ENCODE measurements around the gene RFNG. TPM values are rescaled to one million over a fixed set of nuclear protein-coding genes. Genes with fewer than 3 reads are reported as not detected.

RFNG gene
- total RNA-seq, 1 experiment from 2014 or later, result 43.0 TPM

DNA sequence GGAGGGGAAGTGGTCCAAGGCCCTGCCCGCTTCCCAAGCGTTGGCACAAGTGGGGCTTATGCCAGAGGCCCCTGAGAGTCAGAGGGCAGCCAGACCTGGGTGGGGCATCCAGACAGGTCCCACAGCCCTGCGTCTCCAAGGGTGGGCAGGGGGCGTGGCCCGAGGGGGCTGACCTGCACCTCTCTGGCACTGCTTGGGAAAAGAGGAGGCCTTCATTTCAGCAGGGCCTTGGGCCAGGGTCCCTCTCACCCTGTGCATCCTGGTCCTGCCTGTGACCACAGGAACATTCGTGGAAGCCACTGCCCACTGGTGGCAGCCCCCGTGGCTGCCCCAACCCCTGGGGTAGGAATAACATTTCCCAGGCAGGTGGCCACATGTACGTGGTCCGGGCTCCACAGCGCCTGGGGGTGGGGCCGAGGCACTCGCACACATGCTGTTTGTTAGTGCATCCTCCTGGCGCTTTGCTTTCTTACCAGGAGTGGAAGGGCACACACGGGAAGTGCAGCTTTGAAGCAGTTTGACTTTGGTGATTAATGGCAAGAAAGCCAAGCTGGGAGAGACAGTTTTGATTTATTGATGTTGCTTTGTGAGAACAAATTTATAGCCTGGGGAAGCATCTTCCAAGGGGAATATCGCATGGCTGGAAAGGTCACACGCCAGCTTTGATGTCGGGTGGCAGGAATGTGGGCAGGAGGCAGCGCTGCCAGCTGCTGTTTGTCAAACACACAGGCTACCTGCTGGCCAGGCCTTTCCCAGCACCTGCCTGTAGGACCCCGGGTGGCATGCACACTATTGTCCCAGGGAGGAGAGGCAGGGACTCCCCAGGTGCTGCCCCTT, 33.2 kb downstream of the RFNG start:
- H3K4me3 ChIP-seq (ENCODE audit: insufficient read depth, low read depth, low read length), result no peak overlapping the region
- no peaks in the 10 kb centered on the region; the same call in 1 of the 2 replicates for H3K36me3 ChIP-seq (replicated peaks; ENCODE audit: control insufficient read depth, insufficient read depth, low read length)
- no peaks in the 10 kb centered on the region for H3K27me3 ChIP-seq (ENCODE audit: control insufficient read depth, insufficient read depth, low read length)
- no peak for DNase-seq

DNA sequence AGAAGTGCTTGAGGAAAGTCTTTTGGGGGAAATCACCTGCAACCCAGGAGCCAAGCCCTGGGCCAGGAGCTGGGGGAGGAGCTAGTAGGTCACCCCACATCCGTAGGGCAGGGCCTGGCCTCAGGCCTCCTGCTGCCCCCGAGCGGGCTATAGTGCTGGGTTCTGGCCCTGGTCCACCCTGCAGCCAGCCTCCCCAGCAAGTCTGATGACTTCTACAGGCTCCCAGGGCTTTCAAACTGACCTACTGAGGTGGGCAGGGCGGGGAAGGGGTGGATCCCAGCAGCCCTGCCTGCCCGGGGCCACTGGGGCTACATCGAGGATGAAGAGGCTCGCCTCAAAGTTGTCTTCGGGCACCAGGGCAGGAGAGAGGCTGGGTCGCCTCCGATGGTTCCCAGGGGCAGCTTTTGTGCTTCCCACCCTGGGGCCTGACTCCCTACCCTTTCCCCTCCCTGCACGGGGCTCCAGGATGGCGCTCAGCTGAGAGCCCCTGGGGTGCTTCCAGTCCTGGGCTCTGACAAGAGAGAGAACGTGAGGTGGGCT, 33.9 kb downstream of the RFNG start:
- H3K36me3 ChIP-seq (replicated peaks; ENCODE audit: control insufficient read depth, insufficient read depth, low read length), result no peaks in the 10 kb centered on the region; the same call in 1 of the 2 replicates
- H3K4me3 ChIP-seq (ENCODE audit: insufficient read depth, low read depth, low read length), result no peak overlapping the region
- no peaks in the 10 kb centered on the region for H3K27me3 ChIP-seq (ENCODE audit: control insufficient read depth, insufficient read depth, low read length)
- no peak for DNase-seq

DNA sequence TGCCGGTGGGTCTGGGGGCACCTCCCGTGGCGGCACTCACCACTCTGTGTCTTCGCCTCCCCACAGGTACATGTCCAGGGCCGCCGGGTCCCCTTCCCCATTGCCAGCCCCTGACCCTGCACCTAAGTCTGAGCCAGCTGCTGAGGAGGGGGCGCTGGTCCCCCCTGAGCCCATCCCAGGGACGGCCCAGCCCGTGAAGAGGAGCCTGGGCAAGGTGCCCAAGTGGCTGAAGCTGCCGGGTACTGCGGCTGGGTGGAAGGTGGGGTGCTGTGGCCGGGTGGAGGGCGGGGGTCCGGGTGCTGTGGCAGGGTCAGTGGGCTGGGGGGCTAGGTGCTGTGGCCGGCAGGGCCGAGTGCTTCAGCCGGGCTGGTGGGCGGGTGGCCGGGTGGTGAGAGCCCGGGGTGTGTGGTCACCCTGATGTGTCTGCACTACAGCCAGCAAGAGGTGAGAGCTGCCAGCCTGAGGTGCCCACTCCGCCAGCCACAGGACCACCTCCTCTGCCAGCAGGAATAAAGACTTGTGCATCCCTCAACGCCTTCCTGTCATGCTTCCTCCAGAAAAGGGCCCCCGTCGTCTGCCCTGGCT, 34.6 kb downstream of the RFNG start:
- no peak overlapping the region for H3K4me3 ChIP-seq (ENCODE audit: insufficient read depth, low read depth, low read length)
- no peaks in the 10 kb centered on the region; the same call in 1 of the 2 replicates for H3K36me3 ChIP-seq (replicated peaks; ENCODE audit: control insufficient read depth, insufficient read depth, low read length)
- no peaks in the 10 kb centered on the region for H3K27me3 ChIP-seq (ENCODE audit: control insufficient read depth, insufficient read depth, low read length)
- DNase-seq, result peak; percentile 69

DNA sequence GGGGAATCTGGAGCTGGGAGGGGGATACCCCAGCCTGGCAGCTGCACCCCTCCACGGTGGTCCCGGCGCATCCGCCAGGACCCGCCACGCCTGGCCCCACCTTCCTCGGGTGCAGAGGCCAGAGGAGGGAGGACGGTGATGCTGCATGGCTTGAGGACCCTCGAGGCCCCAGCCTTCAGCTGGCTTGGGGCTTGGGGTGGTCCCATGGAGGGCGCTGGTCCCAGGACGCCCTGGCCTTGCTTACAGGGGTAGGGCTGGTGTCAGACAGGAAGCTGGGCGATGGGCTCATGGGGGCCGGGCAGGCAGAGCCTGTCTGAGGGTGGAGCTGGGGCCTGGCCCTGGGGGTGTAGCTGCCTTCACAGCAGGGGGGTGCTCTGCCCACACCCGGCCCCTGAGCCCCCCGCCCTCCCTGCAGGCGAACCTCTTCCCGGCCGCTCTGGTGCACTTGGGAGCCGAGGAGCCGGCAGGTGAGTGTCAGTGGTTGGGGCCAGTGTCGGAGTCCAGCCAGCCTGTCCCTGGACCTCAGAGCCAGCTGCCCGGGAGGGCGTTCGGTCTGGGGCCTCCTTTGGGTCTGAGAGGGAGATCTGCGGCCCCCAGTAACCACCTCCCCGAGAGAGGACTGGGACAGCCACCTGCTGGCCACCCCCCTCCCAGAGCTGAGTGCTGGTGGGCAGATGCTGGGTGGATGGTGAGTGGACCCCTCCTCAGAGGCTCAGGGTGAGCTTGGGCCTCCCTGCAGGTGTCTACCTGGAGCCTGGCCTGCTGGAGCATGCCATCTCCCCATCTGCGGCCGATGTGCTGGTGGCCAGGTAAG, 35.3 kb downstream of the RFNG start:
- peak; percentile 71 for DNase-seq
- Histone ChIP-seq H3K36me3 (replicated peaks; ENCODE audit: control insufficient read depth, insufficient read depth, low read length) (no peaks in the 10 kb centered on the region; the same call in 1 of the 2 replicates), H3K4me3 (ENCODE audit: insufficient read depth, low read depth, low read length) (no peak overlapping the region), H3K27me3 (ENCODE audit: control insufficient read depth, insufficient read depth, low read length) (no peaks in the 10 kb centered on the region)

DNA sequence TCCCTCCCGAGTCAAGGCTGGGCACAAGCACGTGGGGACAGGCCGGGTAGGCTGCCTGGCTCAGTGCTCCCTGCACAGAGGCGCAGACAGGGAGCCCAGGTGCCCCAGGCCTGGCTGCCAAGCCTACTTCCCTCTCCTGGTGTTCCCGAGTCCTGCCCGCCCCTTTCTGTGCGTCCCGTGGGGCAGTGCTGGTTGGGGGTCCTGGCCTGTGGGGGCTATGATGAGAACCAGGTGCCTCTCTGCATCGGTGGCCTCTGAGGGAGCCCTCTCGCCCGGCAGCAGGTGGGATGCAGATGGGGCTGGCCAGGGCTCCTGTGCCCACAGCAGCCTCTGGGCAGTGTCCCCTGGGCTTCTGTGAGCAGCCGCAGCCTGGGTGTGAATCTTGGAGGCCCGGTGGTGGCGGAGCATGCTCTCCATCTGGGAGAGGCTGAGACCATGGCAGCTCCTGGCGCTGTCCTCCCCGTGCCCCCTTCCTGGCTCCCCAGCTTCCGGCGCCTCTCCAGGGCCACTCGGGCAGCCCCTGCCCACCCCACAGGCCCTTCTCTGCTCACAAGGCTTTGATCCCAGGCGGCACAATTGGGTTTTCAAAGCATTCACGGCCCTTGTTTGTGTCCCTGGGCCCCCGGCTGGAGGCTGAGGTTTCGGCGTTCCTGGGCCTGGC, 36.2 kb downstream of the RFNG start:
- no peaks in the 10 kb centered on the region; the same call in 1 of the 2 replicates for H3K36me3 ChIP-seq (replicated peaks; ENCODE audit: control insufficient read depth, insufficient read depth, low read length)
- no peaks in the 10 kb centered on the region for H3K27me3 ChIP-seq (ENCODE audit: control insufficient read depth, insufficient read depth, low read length)
- no peak overlapping the region for H3K4me3 ChIP-seq (ENCODE audit: insufficient read depth, low read depth, low read length)
- DNase-seq, result no peak

DNA sequence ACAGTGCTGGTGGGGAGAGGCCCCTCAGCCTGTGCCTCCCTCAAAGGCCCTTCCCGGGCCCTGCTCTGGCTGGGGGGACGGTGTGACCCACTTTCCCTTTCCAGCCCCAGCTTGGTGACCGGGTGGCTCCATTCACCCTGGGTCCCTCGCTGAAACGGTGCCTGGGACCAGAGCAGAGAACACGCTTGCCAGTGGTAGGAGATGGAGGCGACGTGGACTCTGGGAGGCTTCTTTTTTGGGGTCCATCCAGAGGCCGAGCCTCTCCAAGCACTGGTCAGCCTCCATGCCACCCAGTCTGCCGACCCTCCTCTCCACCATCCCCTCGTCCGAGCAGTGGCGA, 36.7 kb downstream of the RFNG start:
- DNase-seq, result no peak
- no peaks in the 10 kb centered on the region for H3K27me3 ChIP-seq (ENCODE audit: control insufficient read depth, insufficient read depth, low read length)
- no peak overlapping the region for H3K4me3 ChIP-seq (ENCODE audit: insufficient read depth, low read depth, low read length)
- H3K36me3 ChIP-seq (replicated peaks; ENCODE audit: control insufficient read depth, insufficient read depth, low read length), result no peaks in the 10 kb centered on the region; the same call in 1 of the 2 replicates

DNA sequence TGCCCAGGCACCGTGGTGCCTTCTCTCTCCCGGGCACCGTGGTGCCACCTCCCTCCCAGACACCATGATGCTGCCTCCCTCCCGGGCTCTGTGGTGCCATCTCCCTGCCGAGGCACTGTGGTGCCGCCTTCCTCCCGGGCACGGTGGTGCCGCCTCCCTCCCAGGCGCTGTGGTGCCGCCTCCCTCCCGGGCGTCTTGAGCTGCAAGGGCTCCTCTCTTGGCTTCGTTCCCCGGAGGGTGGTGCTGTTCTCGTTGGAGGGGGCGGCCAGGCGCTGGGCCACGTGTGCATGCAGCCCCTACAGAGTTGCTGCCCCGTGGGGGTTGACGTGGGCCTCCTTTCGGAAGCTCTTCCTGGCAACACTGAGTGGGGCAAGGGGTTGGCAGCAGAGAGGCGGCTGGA, 37.2 kb downstream of the RFNG start:
- Histone ChIP-seq H3K36me3 (replicated peaks; ENCODE audit: control insufficient read depth, insufficient read depth, low read length) (no peaks in the 10 kb centered on the region; the same call in 1 of the 2 replicates), H3K4me3 (ENCODE audit: insufficient read depth, low read depth, low read length) (no peak overlapping the region), H3K27me3 (ENCODE audit: control insufficient read depth, insufficient read depth, low read length) (no peaks in the 10 kb centered on the region)
- DNase-seq, result no peak

DNA sequence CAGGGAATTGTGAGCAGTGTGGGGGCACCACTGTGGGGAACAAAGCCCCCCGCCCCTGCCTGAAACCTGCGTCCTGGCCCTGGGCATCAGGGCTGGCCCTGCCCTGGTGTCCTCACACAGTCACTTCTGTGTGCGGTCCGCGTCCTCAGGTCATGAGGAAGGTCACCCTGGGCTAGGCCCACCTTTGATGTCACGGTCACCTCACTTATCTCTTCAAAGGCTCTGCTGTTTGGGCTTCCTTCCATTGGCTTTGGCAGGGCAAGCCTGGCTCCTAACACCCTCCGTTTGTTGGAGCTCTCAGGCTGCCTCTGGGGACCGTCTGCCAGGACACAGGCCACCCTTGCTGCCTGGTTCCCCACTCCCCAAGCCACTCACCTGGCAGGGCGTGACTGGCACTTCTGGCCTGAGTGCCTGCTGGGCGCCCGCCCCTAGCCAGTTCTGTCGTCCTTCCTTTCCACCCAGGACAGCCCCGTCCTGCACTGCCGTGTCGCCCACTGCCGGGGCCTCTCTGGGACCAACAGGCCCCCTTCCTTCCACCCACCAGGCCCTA, 37.8 kb downstream of the RFNG start:
- no peaks in the 10 kb centered on the region; the same call in 1 of the 2 replicates for H3K36me3 ChIP-seq (replicated peaks; ENCODE audit: control insufficient read depth, insufficient read depth, low read length)
- no peaks in the 10 kb centered on the region for H3K27me3 ChIP-seq (ENCODE audit: control insufficient read depth, insufficient read depth, low read length)
- DNase-seq, result no peak
- no peak overlapping the region for H3K4me3 ChIP-seq (ENCODE audit: insufficient read depth, low read depth, low read length)

DNA sequence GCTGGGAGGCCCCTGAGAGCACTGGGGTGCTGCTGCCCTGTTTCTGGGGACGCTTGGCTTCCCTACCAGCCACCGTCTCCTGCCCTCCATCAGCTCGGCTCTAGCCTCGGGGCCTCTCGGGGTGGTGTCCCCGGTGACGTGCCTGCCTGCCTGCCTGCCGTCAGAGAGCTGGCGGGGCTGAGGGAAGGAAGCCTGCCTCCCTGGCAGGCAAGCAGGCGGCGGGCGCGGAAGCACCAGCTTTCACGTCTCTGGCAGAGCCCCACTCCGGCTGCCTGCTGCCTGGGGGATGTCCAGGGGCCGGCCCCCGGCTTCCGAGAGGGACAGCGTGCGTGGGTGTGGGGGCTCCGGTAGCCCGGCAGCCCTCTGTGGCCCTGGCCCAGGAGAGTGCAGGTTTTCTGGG, 38.3 kb downstream of the RFNG start:
- no peak overlapping the region for H3K4me3 ChIP-seq (ENCODE audit: insufficient read depth, low read depth, low read length)
- peak; percentile 73 for DNase-seq
- H3K36me3 ChIP-seq (replicated peaks; ENCODE audit: control insufficient read depth, insufficient read depth, low read length), result no peaks in the 10 kb centered on the region
- H3K27me3 ChIP-seq (ENCODE audit: control insufficient read depth, insufficient read depth, low read length), result no peaks in the 10 kb centered on the region

DNA sequence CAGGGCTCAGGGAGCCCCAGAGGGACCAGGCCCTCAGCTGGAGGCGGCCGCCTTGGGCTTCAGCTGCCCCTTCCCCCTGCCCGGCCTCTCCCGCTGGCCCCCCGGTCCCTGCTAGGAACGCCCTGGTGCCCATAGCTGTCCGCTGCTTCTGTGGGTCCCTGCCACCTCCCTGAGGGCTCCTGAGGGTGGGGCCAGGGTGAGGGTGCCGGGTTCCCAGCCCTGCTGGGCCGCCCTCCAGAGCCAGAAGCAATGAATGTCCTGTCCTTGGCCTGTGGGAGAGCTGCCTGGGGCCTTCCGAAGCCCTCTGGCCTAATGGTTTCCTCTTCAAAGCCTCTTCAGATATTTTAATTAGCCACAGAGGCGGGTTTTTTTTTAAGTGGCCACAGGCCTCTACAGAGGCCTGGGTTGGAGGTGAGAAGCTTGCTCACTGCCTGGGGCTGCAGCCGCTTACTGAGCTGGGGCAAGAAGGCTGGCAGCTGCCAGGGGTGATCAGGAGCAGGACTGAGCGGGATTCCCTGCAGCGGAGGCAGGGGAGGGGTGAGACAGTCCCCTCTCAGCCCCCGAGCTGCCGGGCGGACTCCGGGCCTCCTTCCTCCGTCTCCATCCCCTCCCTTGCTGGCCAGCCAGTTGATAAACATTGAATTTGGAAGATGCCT, 38.8 kb downstream of the RFNG start:
- Histone ChIP-seq H3K36me3 (replicated peaks; ENCODE audit: control insufficient read depth, insufficient read depth, low read length) (no peaks in the 10 kb centered on the region), H3K27me3 (ENCODE audit: control insufficient read depth, insufficient read depth, low read length) (no peaks in the 10 kb centered on the region), H3K4me3 (ENCODE audit: insufficient read depth, low read depth, low read length) (no peak overlapping the region)
- peak; percentile 74 for DNase-seq

DNA sequence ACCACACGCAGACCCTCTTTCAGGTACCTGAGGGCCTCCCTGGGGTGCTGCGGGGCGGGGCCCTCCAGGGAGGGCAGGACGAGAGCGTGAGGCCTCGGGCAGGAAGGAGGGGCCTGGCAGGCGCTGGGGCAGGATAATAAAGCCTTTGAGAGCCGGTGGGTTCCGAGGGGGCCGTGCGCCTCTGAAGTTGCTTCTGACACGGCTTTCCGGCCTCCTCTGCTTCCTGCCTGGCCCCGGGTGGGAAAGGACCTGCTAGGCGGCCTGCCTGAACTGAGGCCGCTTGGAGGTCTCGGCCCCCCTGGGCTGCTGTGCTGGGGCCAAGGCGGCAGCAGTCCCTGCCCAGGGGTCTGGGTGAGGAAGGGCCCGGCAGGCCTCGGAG, 39.4 kb downstream of the RFNG start:
- Histone ChIP-seq H3K27me3 (ENCODE audit: control insufficient read depth, insufficient read depth, low read length) (no peaks in the 10 kb centered on the region), H3K36me3 (replicated peaks; ENCODE audit: control insufficient read depth, insufficient read depth, low read length) (no peaks in the 10 kb centered on the region), H3K4me3 (ENCODE audit: insufficient read depth, low read depth, low read length) (no peak overlapping the region)
- no peak for DNase-seq

DNA sequence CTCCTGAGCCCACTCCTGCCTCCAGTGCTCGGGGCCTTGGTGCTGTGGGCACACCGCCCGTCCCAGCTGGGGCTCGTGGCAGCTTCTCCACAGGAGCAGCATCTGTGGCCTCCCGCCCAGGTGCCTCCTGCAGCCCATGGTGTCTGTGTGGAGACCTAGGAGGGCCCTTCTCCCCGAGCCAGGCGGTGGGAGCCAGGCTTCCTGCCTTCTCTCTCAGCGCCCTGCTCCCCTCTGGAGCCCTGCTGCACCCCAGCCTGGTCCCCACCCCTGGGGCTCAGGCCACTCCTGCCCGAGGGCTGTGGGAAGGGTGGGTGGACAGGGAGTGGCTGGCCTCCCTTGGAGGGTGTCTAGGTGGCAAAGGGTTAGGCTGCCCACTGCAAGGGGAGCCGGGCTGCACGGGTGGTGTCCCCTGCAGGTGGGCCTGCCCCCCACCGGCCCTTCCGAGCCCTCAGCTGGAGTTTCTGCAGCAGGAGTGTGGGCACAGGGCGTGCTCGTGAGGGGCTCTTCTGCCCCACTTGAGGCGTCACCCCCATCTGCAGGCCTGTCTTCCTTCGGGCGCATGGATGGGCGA, 39.9 kb downstream of the RFNG start:
- no peak for DNase-seq
- H3K27me3 ChIP-seq (ENCODE audit: control insufficient read depth, insufficient read depth, low read length), result no peaks in the 10 kb centered on the region

More for the DNA sequence above, 39.9 kb downstream of the RFNG start:
- H3K4me3 ChIP-seq (ENCODE audit: insufficient read depth, low read depth, low read length), result no peak overlapping the region
- H3K36me3 ChIP-seq (replicated peaks; ENCODE audit: control insufficient read depth, insufficient read depth, low read length), result no peaks in the 10 kb centered on the region

Measured in H7 (cell line).